ENCODE results near the gene UGT3A2. TPM values are rescaled to one million over a fixed set of nuclear protein-coding genes. Genes with fewer than 3 reads are reported as not detected.

Gene UGT3A2
- total RNA-seq, 1 donor from 2014 or later = 10.8 TPM

DNA sequence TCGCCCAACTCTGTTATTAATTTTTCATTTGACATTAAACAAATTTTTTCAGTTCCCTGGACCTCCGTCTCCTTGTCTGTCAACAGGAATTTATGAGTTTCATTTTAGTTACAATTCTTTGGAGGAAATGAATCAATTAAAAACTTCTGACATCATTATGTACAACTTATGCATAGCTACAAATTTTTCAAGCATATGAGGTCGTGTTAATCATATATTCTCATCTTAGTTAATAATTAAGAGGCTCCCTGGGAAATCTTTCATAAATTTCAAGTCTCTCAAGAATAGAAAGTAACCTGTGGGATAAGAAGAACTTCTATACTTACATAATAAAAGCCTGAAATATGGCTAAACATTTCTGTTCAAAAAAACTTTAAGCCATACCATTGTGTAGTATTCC, 78.9 kb downstream of the UGT3A2 start:
- Mint-ChIP-seq H3K27ac (no peak overlapping the region), H3K36me3 (no peaks in the 10 kb centered on the region), H3K9me3 (peaks cover 6% of the 10 kb centered on the region), H3K4me1 (peaks cover 5% of the 10 kb centered on the region), H3K27me3 (ENCODE audit: insufficient read depth, low read depth) (peaks cover 10% of the 10 kb centered on the region), H3K4me3 (no peak overlapping the region)
- no peaks in the 10 kb centered on the region for H3K36me3 ChIP-seq
- peaks cover 21% of the 10 kb centered on the region for H3K27me3 ChIP-seq
- no peaks in the 10 kb centered on the region for H3K9me3 ChIP-seq (ENCODE audit: low read depth)
- no peak for DNase-seq (ENCODE audit: low spot score)
- no peaks in the 10 kb centered on the region for H4K20me1 ChIP-seq (ENCODE audit: low read depth)
- H3K27ac ChIP-seq = no peak overlapping the region
- no peaks in the 10 kb centered on the region for H3K79me2 ChIP-seq (ENCODE audit: low read depth)
- no peak overlapping the region for H2AFZ ChIP-seq (replicated peaks)
- TF ChIP-seq, protein P1, sequence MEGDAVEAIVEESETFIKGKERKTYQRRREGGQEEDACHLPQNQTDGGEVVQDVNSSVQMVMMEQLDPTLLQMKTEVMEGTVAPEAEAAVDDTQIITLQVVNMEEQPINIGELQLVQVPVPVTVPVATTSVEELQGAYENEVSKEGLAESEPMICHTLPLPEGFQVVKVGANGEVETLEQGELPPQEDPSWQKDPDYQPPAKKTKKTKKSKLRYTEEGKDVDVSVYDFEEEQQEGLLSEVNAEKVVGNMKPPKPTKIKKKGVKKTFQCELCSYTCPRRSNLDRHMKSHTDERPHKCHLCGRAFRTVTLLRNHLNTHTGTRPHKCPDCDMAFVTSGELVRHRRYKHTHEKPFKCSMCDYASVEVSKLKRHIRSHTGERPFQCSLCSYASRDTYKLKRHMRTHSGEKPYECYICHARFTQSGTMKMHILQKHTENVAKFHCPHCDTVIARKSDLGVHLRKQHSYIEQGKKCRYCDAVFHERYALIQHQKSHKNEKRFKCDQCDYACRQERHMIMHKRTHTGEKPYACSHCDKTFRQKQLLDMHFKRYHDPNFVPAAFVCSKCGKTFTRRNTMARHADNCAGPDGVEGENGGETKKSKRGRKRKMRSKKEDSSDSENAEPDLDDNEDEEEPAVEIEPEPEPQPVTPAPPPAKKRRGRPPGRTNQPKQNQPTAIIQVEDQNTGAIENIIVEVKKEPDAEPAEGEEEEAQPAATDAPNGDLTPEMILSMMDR (IDR thresholded peaks at IDR 0.05) = no peak
- TF ChIP-seq EZH2phosphoT487 (IDR thresholded peaks at IDR 0.05) (no peak), EZH2 (IDR thresholded peaks at IDR 0.05) (no peak)
- peaks cover 20% of the 10 kb centered on the region for H3F3A ChIP-seq (ENCODE audit: low read depth)
- peaks cover 3% of the 10 kb centered on the region for H3K4me1 ChIP-seq
- H3K9ac ChIP-seq = no peak overlapping the region
- H3K4me2 ChIP-seq = no peak overlapping the region
- H3K4me3 ChIP-seq = no peak overlapping the region

Small RNA genes within 50 kb of the gene (small RNA-seq; reads per million reads assigned to genes)
- gene AC016612.1 = not detected

Other genes with a start within 250 kb of the UGT3A2 start
- not detected in 2 replicates for gene IL7R, start 210.0 kb downstream of the UGT3A2 start, total RNA-seq (ENCODE audit: low replicate concordance)
- gene CAPSL, start 128.3 kb downstream of the UGT3A2 start, total RNA-seq (ENCODE audit: low replicate concordance) = 0.15 TPM in 1 of 2 replicates, not detected in the other
- 5.6 and 8.8 TPM in 2 replicates for gene UGT3A1, start 75.5 kb downstream of the UGT3A2 start, total RNA-seq (ENCODE audit: low replicate concordance)
- gene LMBRD2, start 85.0 kb upstream of the UGT3A2 start, total RNA-seq (ENCODE audit: low replicate concordance) = 7.8 and 11.8 TPM in 2 replicates
- gene SKP2, start 85.2 kb upstream of the UGT3A2 start, total RNA-seq (ENCODE audit: low replicate concordance) = 93.4 and 99.5 TPM in 2 replicates
- 46.1 and 68.2 TPM in 2 replicates for gene NADK2, start 175.0 kb upstream of the UGT3A2 start, total RNA-seq (ENCODE audit: low replicate concordance)
- gene RANBP3L, start 235.0 kb upstream of the UGT3A2 start, total RNA-seq (ENCODE audit: low replicate concordance) = not detected in 2 replicates

All from neural progenitor cell (in vitro differentiated cells).